NCI-H1092 (cell line): Measurements from ENCODE around the gene PDP2.

Experiments used
- DNase-seq: peaks from one replicate; lab custom pipeline; 2025; lab: John Stamatoyannopoulos, UW

The PDP2 gene, protein sequence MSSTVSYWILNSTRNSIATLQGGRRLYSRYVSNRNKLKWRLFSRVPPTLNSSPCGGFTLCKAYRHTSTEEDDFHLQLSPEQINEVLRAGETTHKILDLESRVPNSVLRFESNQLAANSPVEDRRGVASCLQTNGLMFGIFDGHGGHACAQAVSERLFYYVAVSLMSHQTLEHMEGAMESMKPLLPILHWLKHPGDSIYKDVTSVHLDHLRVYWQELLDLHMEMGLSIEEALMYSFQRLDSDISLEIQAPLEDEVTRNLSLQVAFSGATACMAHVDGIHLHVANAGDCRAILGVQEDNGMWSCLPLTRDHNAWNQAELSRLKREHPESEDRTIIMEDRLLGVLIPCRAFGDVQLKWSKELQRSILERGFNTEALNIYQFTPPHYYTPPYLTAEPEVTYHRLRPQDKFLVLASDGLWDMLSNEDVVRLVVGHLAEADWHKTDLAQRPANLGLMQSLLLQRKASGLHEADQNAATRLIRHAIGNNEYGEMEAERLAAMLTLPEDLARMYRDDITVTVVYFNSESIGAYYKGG

DNA sequence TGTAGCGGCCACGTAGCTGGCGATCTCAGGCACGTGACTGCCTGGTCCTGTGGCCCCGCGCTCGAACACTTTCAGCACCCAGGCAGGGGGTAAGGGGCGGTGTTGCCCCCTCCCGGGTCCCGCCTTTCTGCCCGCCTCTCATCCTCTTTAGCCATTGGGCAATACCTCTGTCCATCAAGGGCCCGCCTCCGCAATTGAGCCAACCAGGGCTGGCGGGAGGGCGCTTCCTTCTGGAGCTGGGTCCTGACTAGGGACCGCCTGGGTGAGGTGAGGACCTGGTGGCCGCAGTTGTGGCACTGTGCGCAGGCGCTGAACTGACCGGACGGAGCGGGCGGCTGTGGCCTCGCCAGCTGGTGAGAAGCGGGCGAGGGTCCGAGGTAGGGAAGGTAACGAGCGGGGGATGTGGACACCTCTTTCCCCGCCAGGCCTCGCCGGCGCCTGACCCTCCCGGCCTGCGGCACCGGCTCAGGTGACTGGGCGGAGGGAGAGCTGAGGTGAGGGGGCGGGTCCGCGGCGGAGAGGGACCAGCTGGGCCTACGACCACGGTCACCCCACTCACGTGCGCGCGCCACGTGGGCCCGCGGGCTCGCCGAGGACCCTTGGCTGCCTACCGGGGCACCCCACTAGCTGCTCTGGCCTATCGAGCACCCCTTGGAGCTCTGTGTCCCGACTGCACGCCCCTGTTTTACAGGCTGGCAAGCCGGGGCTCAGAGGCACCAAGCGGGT is at the start of gene PDP2:
Gene PDP2, plus strand, starts transcription at position 228 of the 726 bp plus-strand sequence. CDS start 3,770 bp downstream, outside the sequence.
- peak; percentile 94 for DNase-seq

DNA sequence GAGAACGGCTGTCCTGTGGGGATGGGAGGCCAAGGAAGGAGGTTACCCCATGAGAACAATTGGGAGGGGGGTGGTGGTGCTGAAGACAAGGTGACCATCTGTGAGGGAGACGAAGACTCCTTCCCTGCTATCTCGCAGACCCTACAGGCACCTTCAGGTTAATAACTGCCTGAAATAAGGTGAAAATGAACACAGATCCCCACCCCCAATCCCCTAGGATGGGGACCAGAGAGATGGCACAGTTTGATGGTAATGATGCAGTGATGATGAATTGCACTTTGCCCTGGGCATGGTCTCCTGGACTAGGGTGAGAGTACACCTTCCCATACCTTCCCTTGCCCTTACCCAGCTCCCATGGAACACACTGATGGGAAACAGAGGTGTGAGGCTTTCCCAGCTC is 48.1 kb upstream of the PDP2 start:
- DNase-seq: no peak

GRCh38 chr16:66832661-66833305 is 47.5 kb upstream of the PDP2 start:
- no peak for DNase-seq

DNA sequence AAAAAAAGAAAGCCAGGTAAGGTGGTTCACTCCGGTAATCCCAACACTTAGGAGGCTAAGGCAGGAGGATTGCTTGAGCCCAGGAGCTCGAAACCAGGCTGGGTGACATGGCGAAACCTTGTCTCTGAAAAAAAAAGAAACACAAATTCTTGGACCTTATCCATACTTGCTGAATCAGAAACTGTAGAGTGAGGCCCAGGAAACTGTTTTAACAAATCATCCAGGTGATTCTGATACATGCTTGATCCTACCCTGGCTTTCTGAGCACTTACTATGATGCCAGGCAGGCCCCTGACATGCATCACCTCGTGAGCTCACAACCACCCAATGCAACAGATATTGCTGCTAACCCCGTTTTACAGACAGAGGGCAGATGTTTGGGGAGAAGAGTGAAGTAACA is 45.6 kb upstream of the PDP2 start:
- no peak for DNase-seq

DNA sequence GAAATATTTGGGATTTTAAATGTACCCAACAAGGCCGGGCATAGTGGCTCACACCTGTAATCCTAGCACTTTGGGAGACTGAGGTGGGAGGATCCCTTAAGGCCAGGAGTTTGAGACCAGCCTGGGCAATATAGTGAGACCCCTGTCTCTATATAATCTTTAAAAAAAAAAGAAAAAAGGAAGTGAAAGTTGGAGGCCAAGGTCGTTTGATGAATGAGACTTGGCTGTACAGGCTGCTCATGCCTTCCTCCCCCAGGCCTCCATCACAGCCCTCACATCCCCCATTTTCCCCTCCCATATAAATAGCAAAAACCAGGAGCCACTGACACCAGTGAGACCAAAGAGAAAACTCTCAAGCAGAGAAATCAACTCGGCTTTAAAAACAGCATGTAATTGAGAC is 39.4 kb upstream of the PDP2 start:
- no peak for DNase-seq

GRCh38 chr16:66841366-66841765 is 38.9 kb upstream of the PDP2 start:
- no peak for DNase-seq

GRCh38 chr16:66842765-66843164 is 37.5 kb upstream of the PDP2 start:
- DNase-seq: no peak

DNA sequence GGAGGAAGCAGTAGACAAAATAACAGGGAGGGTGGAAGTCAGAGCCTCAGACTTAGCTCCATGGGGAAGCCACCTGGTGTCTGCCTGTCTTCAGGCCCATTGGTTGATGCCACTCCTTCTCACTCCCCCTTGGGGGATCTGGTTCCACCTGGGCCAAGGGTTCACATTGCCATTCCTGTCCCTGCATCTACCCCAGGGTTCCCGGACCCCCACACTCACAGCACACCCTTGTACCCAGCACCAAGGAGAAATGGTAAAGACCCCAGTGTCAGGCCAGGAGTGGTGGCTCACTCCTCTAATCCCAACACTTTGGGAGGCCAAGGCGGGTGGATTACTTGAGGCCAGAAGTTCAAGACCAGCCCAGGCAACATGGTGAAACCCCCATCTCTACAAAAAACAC is 37.1 kb upstream of the PDP2 start:
- DNase-seq: no peak

GRCh38 chr16:66844009-66844341 is 36.3 kb upstream of the PDP2 start:
- no peak for DNase-seq

GRCh38 chr16:66844342-66845079 is 35.8 kb upstream of the PDP2 start, which contains the start of gene CA7:
TSS of gene CA7 (plus strand) at chr16:66844414. CDS start at chr16:66844488, 74 bp downstream.
- no peak for DNase-seq

DNA sequence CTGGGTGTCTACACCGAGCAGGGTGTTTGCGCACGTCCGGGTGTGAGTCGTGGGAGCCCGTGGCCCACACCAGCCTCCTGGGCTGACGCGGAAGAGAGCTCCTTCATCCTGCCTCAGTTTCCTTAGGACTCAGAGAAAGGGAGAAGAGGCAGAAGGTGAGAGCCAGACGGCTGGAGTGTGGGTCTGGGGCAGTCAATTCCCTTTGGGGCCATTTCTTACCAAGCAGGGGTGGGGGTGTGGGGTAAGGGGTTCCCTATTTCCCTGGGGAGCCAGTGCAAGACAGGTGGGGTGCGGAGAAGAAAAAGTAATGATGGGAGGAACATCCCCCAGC is 35.3 kb upstream of the PDP2 start:
- DNase-seq: no peak

- DNase-seq: no peak
These were observed 34.5 kb upstream of the PDP2 start for GRCh38 chr16:66845791-66846221.

GRCh38 chr16:66846266-66846665 is 34.0 kb upstream of the PDP2 start:
- DNase-seq: no peak

DNA sequence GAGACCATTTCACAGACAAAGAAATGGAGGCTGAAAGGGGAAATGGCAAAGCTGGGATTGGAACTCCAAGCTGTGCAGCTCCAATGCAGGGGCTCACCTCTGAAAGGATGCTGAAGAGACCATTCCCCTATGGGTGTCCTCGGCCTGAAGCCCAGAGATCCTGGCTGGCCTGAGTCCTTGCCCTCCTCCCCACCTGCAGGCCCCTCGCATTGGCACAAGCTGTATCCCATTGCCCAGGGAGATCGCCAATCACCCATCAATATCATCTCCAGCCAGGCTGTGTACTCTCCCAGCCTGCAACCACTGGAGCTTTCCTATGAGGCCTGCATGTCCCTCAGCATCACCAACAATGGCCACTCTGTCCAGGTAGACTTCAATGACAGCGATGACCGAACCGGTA is 33.5 kb upstream of the PDP2 start:
- DNase-seq: no peak

DNA sequence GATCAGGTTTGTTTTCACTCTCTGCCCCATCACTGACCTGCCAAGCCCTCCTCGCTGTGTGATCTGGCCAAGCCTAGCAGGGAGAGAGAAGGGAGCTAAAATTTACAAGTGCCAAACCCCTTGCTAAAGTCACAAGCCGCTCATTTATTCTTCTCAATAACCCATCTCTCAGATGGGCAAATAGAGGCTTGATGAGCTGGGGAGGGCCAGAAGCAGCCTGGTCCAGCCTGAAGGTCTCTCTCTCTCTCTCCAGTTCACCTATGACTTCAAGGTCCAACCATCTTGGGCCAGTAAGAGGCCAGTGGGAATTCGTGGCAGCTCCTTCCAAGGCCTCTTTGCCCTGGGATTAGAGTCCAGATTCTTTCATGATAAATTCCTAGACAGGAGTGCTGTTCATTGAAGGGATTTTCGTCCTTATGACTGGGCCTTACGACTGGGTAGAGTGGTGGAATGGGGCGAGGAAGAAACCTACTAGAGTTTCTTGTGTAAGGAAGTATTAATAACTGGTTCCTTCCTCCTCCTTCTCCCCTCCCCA is 32.7 kb upstream of the PDP2 start:
- DNase-seq: no peak

DNA sequence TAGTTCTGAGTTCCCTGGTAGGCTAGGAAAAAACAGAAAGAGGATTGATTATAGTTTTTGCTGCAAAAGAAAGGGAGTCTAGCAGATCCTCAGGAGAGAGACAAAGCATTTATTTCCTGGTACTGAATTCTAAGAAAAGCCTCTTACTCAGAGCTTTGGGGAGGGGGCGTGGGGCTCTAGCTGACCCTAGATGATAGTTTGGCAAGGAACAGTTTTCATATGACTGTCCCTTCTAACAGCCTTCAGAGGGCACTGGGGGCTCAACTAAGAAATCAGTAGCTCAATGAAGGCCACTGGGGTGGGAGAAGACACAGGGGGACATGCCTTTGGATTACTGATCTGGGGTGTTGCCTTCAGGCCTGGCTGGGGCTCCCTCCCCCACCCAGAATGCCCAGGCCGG is 32.1 kb upstream of the PDP2 start:
- DNase-seq: no peak

- no peak for DNase-seq
These were observed 31.3 kb upstream of the PDP2 start for GRCh38 chr16:66849021-66849420.

GRCh38 chr16:66849549-66849948 is 30.8 kb upstream of the PDP2 start:
- no peak for DNase-seq

- DNase-seq: no peak
These were observed 30.1 kb upstream of the PDP2 start for GRCh38 chr16:66850115-66850815.

DNA sequence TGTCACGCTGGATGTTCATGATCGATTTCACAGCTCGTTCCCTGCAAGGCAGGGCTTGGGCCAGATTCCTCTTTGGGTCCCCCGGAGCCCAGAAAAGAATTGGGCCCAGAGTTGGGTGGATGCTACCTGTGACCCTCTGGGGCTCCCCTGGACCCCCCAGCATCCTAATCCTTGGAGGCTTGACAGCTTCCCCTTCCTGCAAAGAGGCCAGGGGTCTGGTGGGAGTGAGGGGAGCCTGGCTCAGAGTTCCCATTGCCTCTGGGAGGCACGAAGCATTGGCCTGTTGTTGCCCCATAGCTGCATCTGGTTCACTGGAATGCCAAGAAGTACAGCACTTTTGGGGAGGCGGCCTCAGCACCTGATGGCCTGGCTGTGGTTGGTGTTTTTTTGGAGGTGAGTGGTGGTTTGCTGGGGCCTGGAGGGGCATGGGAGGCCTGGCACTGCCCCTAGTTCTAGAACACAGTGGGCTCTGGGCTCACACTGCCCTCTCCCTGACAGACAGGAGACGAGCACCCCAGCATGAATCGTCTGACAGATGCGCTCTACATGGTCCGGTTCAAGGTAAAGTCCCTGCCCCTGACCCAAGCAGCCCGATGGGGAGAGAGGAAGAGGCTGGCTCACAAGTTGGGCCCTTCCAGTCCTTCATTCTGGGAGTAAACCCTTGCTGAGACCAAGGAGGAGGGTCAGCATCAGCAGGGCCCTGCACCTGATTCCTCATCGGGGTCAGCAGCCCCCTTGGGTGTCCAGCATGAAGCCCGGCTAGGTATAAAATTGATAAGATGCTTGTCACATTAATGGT is 28.9 kb upstream of the PDP2 start:
- DNase-seq: no peak
